ENCODE data around the gene OCRL.

Gene OCRL

GRCh38 chrX:129608496-129608895, 68.4 kb downstream of the OCRL start:
- Histone ChIP-seq H3K79me2 (no peaks in the 10 kb centered on the region), H3K9ac (no peak overlapping the region), H2AFZ (no peak overlapping the region), H3K4me1 (no peaks in the 10 kb centered on the region), H3K27ac (no peak overlapping the region), H3K27me3 (ENCODE audit: control insufficient read depth, insufficient read depth, low read length) (no peaks in the 10 kb centered on the region), H3K4me2 (ENCODE audit: low read length) (no peak overlapping the region), H3K9me3 (ENCODE audit: control insufficient read depth, low read length) (no peaks in the 10 kb centered on the region), H3K4me3 (ENCODE audit: low read depth, low read length) (no peak overlapping the region), H3K36me3 (ENCODE audit: control insufficient read depth, insufficient read depth, low read length) (no peaks in the 10 kb centered on the region)
- TF ChIP-seq, protein P1, sequence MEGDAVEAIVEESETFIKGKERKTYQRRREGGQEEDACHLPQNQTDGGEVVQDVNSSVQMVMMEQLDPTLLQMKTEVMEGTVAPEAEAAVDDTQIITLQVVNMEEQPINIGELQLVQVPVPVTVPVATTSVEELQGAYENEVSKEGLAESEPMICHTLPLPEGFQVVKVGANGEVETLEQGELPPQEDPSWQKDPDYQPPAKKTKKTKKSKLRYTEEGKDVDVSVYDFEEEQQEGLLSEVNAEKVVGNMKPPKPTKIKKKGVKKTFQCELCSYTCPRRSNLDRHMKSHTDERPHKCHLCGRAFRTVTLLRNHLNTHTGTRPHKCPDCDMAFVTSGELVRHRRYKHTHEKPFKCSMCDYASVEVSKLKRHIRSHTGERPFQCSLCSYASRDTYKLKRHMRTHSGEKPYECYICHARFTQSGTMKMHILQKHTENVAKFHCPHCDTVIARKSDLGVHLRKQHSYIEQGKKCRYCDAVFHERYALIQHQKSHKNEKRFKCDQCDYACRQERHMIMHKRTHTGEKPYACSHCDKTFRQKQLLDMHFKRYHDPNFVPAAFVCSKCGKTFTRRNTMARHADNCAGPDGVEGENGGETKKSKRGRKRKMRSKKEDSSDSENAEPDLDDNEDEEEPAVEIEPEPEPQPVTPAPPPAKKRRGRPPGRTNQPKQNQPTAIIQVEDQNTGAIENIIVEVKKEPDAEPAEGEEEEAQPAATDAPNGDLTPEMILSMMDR (IDR thresholded peaks at IDR 0.05) = no peak

DNA sequence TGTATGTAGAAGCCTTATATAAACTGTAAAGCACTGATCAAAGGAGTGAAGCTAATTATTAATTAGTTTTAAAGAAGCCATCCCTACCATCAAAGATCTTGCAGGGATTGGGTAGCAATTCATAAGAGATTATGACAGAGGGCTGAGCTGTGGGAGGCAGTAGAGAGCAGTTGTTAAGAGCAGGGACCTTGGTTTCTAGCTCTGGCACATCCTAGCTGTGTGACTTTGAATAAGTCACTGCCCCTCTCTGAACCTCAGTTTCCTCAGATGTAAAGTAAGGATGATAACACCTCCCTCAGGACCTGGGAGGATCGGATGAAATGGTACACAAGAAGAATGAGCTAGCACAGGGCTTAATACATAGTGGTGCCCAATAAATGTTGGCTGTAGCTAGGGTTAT, 69.3 kb downstream of the OCRL start:
- no peaks in the 10 kb centered on the region for H3K27me3 ChIP-seq (ENCODE audit: control insufficient read depth, insufficient read depth, low read length)
- H3K4me3 ChIP-seq (ENCODE audit: low read depth, low read length) = no peak overlapping the region
- no peaks in the 10 kb centered on the region for H3K4me1 ChIP-seq
- no peaks in the 10 kb centered on the region for H3K9me3 ChIP-seq (ENCODE audit: control insufficient read depth, low read length)
- no peak overlapping the region for H3K9ac ChIP-seq
- no peaks in the 10 kb centered on the region for H3K79me2 ChIP-seq
- no peak overlapping the region for H3K27ac ChIP-seq
- no peaks in the 10 kb centered on the region for H3K36me3 ChIP-seq (ENCODE audit: control insufficient read depth, insufficient read depth, low read length)
- H3K4me2 ChIP-seq (ENCODE audit: low read length) = no peak overlapping the region
- TF ChIP-seq, protein P1 (IDR thresholded peaks at IDR 0.05) = no peak
- no peak overlapping the region for H2AFZ ChIP-seq

- Histone ChIP-seq H3K9me3 (ENCODE audit: control insufficient read depth, low read length) (no peaks in the 10 kb centered on the region), H3K79me2 (no peaks in the 10 kb centered on the region), H3K36me3 (ENCODE audit: control insufficient read depth, insufficient read depth, low read length) (no peaks in the 10 kb centered on the region), H3K27ac (no peak overlapping the region), H3K4me1 (no peaks in the 10 kb centered on the region), H3K9ac (no peak overlapping the region), H3K4me2 (ENCODE audit: low read length) (no peak overlapping the region), H2AFZ (no peak overlapping the region), H3K4me3 (ENCODE audit: low read depth, low read length) (no peak overlapping the region), H3K27me3 (ENCODE audit: control insufficient read depth, insufficient read depth, low read length) (no peaks in the 10 kb centered on the region)
- TF ChIP-seq, protein P1 (IDR thresholded peaks at IDR 0.05) = no peak
Observed at GRCh38 chrX:129612396-129612795, 72.3 kb downstream of the OCRL start.

- Histone ChIP-seq H3K27me3 (ENCODE audit: control insufficient read depth, insufficient read depth, low read length) (no peaks in the 10 kb centered on the region), H2AFZ (no peak overlapping the region), H3K4me3 (ENCODE audit: low read depth, low read length) (no peak overlapping the region), H3K4me1 (no peaks in the 10 kb centered on the region), H3K36me3 (ENCODE audit: control insufficient read depth, insufficient read depth, low read length) (no peaks in the 10 kb centered on the region), H3K4me2 (ENCODE audit: low read length) (no peak overlapping the region), H3K79me2 (no peaks in the 10 kb centered on the region), H3K9ac (no peak overlapping the region), H3K9me3 (ENCODE audit: control insufficient read depth, low read length) (no peaks in the 10 kb centered on the region), H3K27ac (no peak overlapping the region)
- TF ChIP-seq, protein P1 (IDR thresholded peaks at IDR 0.05) = no peak
Observed at GRCh38 chrX:129613596-129613995, 73.5 kb downstream of the OCRL start.

- no peak overlapping the region for H3K27ac ChIP-seq
- no peak overlapping the region for H3K4me3 ChIP-seq (ENCODE audit: low read depth, low read length)
- H2AFZ ChIP-seq = no peak overlapping the region
- no peaks in the 10 kb centered on the region for H3K9me3 ChIP-seq (ENCODE audit: control insufficient read depth, low read length)
- H3K27me3 ChIP-seq (ENCODE audit: control insufficient read depth, insufficient read depth, low read length) = no peaks in the 10 kb centered on the region
- no peak overlapping the region for H3K9ac ChIP-seq
- no peaks in the 10 kb centered on the region for H3K36me3 ChIP-seq (ENCODE audit: control insufficient read depth, insufficient read depth, low read length)
- TF ChIP-seq, protein P1 (IDR thresholded peaks at IDR 0.05) = no peak
- H3K79me2 ChIP-seq = no peaks in the 10 kb centered on the region
- H3K4me2 ChIP-seq (ENCODE audit: low read length) = no peak overlapping the region
- no peaks in the 10 kb centered on the region for H3K4me1 ChIP-seq
Observed at GRCh38 chrX:129614481-129615255, 74.6 kb downstream of the OCRL start.

All from parathyroid adenoma (tissue), 2 donors.